ENCODE results near the gene ELMO3. TPM values are rescaled to one million over a fixed set of nuclear protein-coding genes. Genes with fewer than 3 reads are reported as not detected.
A peak's percentile ranks its signal among the peaks of the same experiment; 100 is the strongest.

Gene ELMO3
- total and polyA plus RNA-seq, 2 of the 13 experiments (the other 11 are each of a cell fraction or from before 2014, with no cell fraction given), result 2.6 to 4.0 TPM

- TF ChIP-seq SMAD9 (CRISPR knock-in tag; IDR thresholded peaks at IDR 0.05), result 0 out of 2 replicates have a peak, but pooled peaks have one; percentile 35
- no peak for TF ChIP-seq JUNB (CRISPR knock-in tag; IDR thresholded peaks at IDR 0.05; ENCODE audit: borderline replicate concordance)
- 0 out of 2 replicates have a peak, but pooled peaks have one; percentile 25 for TF ChIP-seq JDP2 (CRISPR knock-in tag; IDR thresholded peaks at IDR 0.05; ENCODE audit: borderline replicate concordance)
- TF ChIP-seq ZNF770 (CRISPR knock-in tag; IDR thresholded peaks at IDR 0.05), result peak; percentile 72
- no peak for TF ChIP-seq NFIC (IDR thresholded peaks at IDR 0.05; ENCODE audit: low read length)
- TF ChIP-seq ZNF615 (CRISPR knock-in tag; IDR thresholded peaks at IDR 0.05; ENCODE audit: borderline replicate concordance), result peak; percentile 93
- peak; percentile 91 for TF ChIP-seq ZSCAN5A (CRISPR knock-in tag; IDR thresholded peaks at IDR 0.05; ENCODE audit: borderline replicate concordance)
- peak; percentile 86 for TF ChIP-seq PHF8 (CRISPR knock-in tag; IDR thresholded peaks at IDR 0.05)
- TF ChIP-seq CBFB (CRISPR knock-in tag; IDR thresholded peaks at IDR 0.05), result peak; percentile 97
- TF ChIP-seq ZNF543 (CRISPR knock-in tag; IDR thresholded peaks at IDR 0.05), result peak; percentile 94
- TF ChIP-seq KDM6A (CRISPR knock-in tag; IDR thresholded peaks at IDR 0.05; ENCODE audit: low read depth), result peak; percentile 75
- TF ChIP-seq ZNF124 (CRISPR knock-in tag; IDR thresholded peaks at IDR 0.05), result peak; percentile 94
- TF ChIP-seq PTBP1 (IDR thresholded peaks at IDR 0.05; ENCODE audit: low read depth, low read length, poor library complexity, severe bottlenecking), result peak; percentile 16
- peak; percentile 89 for TF ChIP-seq GABPB1 (CRISPR knock-in tag; IDR thresholded peaks at IDR 0.05)
- TF ChIP-seq ZNF441 (CRISPR knock-in tag; IDR thresholded peaks at IDR 0.05; ENCODE audit: borderline replicate concordance), result 0 out of 2 replicates have a peak, but pooled peaks have one; percentile 53
- TF ChIP-seq NFE2L2 (IDR thresholded peaks at IDR 0.05; ENCODE audit: low read length), result no peak
- TF ChIP-seq ZNF431 (CRISPR knock-in tag; IDR thresholded peaks at IDR 0.05; ENCODE audit: borderline replicate concordance, low read depth), result peak; percentile 95
- TF ChIP-seq HMGXB4 (CRISPR knock-in tag; IDR thresholded peaks at IDR 0.05; ENCODE audit: borderline replicate concordance in 1 of 2, low read depth in 1 of 2), result peak; percentile 94 to 97
These were observed 47.3 kb downstream of the ELMO3 start (continued) for GRCh38 chr16:67246081-67246755.

All from HepG2 (cell line).